DMS53 (cell line): ENCODE results near the gene HPN.
A peak's percentile ranks its signal among the peaks of the same experiment; 100 is the strongest.

Experiments
- DNase-seq: peaks from one replicate; lab custom pipeline; 2025; lab: John Stamatoyannopoulos, UW

HPN gene

DNA sequence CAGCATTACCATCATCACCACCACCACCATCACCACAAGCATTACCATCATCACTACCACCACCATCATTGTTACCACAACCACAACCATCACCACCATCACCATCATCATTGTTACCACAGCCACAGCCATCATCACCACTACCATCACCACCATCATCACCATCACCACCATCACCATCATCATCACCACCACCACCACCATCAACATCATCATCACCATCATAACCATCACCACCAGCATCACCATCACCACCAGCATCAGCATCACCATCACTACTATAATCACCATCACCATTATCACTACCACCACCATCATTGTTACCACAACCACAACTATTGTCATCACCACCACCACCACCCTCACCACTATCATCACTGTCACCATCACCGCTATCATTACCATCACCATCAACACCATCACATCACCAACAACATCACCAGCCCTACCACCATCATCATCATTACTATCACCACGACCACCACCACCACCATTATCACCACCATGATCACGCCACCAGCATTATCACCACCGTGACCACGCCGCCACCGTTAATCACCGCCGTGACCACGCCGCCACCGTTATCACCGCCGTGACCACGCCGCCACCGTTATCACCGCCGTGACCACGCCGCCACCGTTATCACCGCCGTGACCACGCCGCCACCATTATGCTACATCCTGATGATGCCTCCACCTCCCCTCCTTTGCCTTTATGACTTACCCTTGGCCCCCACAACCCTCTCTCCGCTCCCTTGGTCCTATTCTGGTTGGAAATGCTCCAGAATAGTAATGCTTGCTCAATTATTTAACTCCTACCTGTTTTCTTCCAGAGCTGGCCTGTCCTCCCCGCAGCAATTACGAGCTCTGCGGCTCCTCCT lies 64.1 kb downstream of the HPN start:
- no peak for DNase-seq

DNA sequence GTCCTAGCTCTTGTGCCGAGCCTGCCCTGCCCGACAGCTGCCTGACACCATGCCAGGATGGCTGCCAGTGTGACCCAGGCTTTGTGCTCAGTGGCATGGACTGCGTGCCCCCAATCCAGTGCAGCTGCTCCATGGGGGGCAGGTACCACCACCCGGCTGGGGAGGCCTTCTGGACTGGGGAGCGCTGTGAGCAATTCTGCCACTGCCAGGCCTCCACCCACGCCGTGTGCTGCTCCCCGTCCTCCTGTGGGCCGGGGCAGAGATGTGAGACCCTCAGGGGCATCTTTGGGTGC lies 64.7 kb downstream of the HPN start:
- DNase-seq = no peak

- DNase-seq = no peak
Observed at GRCh38 chr19:35106898-35107541, 65.5 kb downstream of the HPN start.

DNA sequence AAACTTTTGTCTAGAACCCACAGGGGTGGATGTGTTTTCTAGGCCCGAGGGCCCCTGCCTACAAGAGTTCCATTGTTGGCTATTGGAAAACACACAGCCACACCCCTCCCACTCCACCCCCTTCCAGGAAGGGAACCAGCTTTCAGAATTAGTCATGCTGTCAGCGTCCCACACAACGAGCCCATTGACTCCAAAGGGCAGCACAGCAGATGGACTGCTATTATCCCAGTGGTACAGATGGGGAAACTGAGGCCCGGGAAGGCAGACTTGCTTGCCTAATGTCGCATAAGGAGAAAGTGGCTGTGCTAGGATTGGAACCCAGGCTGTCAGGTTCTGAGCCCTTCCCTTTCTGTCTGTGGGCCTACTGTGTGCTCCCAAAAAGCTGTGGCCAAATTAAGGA lies 66.0 kb downstream of the HPN start:
- DNase-seq = peak; percentile 32

- no peak for DNase-seq
Observed at GRCh38 chr19:35108730-35109129, 67.2 kb downstream of the HPN start.

- no peak for DNase-seq
Observed at GRCh38 chr19:35109395-35110112, 68.0 kb downstream of the HPN start.

DNA sequence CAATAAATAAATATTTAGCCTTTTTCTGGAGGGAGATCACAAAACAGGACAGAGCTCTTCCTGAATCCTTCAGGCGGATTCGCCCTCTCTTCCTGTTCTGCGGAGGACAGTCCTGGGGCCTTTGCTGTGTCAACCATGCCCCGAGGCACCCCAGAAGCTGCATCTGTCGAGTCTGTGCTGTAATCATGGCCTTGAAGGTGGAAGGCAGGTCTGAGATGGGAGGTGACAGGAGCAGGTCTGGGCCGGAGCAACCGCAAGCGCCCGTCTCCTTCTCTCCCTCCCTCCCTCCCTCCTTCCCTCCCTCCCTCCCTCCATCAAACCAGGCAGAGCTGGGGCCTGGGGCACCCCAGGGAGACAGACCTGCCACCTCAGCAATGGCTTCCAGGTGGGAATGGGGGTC lies 69.5 kb downstream of the HPN start:
- DNase-seq = no peak

DNA sequence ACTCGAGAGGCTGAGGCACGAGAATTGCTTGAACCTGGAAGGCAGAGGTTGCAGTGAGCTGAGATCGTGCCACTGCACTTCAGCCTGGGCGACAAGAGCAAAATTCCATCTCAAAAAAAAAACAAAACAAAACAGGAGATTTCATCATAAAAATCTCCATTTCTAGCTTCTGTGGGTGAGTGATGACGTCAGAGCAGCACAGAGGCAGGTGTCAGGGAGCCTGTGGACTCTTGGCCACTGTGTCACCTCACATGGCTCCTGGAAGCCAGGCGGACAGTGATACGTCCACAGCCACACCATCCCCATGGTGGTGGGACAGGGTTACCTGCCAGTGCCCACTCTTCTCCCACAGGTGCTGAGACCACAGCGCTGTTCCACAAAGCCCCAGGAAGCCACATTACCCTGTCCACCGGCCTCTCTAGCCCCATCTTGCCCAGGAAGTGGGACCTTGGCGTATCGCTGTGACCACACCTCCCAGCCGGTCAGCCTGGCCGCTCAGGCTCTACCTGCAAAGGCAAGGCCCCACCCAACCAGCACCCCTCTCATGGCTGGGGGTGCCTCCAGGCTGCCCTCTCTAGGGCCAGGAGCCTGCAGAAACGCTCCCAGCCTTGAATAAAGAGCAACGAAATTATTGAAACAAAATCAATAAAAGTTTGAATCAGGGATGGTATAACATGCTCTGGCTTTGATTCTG lies 71.6 kb downstream of the HPN start:
- DNase-seq = peak; percentile 47

DNA sequence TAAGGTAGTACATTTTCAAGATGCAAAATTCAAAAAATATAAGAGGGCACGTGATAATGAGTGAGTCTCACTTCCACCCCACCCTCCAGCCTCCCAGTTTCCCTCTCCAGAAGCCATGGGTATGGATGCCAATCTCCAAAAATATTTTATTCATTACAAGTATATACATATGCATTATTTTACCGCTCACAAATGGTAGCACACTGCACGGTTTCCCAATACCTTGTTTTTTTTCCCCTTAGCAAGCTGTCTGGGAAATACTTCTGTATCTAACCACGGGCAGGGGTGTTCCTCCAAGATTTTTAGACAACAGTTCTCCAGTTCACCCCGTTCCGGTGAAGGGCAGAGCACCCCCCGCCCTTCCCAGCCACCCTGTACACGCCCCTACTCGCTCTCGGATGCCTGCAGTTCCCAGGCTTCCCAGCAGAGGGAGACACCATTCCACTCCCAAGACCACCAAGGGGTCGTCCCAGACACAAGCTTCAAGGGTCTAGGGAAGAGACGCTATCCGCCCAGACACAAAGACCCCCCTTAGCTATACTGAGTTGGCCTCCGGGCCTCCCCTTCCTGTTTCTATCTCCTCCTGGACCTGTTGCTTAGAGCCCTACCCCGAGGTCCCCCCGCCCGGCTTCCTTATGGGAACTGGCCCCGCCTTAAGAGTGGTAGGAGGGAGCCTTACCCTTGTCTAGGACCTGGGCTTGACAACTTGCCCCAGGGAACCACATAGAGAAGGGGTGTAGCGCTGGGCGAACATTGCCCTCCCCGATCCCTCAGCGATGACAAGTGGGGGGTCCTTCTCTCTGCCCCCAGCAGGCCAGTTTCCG lies 73.0 kb downstream of the HPN start:
- peak; percentile 68 for DNase-seq

DNA sequence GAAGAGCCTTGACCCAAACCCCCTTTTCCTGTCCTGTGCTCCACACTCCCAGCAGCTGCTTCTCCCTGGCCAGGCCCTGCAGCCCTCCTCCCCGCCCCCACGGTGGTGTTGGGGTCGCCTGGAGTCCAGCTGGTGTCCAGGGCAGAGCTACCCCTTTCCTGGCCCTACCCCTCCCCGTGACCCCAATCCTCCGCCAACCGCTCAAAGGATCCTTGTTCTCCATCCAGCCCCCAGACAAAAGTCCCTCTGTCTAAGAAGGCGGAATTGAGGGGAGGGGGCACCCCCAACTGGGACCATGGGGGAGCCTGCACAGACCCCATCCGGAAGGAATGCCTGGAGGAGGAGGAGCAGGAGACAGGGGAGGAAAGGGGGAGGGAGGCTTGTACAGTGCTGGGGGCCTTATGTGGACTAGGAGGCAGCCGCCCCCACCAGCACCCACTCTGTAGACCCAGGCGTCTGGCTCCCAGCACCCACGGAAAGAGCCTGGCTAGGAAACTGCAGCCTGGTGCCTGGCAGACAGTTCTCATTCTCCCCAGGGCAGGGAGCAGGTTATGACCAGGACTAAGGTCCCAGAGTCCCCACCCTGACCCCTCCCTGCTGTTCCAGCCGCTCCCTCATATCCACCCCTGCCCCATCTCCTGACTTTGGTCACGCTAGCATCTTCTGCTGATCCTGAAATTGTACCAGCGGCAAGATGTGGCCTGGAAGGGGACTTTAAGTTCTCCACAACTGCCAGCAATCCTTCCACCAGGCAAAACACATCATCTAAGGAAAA lies 73.8 kb downstream of the HPN start, which contains the start of gene FXYD3:
Gene FXYD3, plus strand, starts transcription at position 647 of the 775 bp plus-strand sequence. CDS start 3,554 bp downstream, outside the sequence.
- DNase-seq = no peak
